ENCODE data around the gene CIAO2A. TPM values are rescaled to one million over a fixed set of nuclear protein-coding genes. Genes with fewer than 3 reads are reported as not detected.
"Not testable (repeated sequence)": the region's sequence is repeated elsewhere in the genome, so short reads cannot be mapped to it uniquely, and the experiment has no call there.

Gene CIAO2A
- total RNA-seq, 4 donors from 2014 or later, result 26.6 to 65.2 (median 55.1) TPM

- H3K4me3 ChIP-seq, result no peak overlapping the region
- peaks cover 5 to 10% of the 10 kb centered on the region in 2 donors for H3K4me1 ChIP-seq
- H3K27me3 ChIP-seq, result no peaks in the 10 kb centered on the region
- no peak overlapping the region for H3K27ac ChIP-seq
- TF ChIP-seq CTCF (IDR thresholded peaks at IDR 0.05 in 4 of 5, conservative IDR thresholded peaks at IDR 0.05 in 1 of 5) (no peak), POLR2A (IDR thresholded peaks at IDR 0.05) (no peak)
- H3K36me3 ChIP-seq, result peaks cover 8 to 92% of the 10 kb centered on the region in 2 donors
- in situ Hi-C loops (cut with MboI; ENCODE audit: low sequenced_read_pairs in 4 of 4), result no loop called here
- ATAC-seq, result no peak
- intact Hi-C loops (cut with DNase I; ENCODE audit: low total_unique reads), result loop anchor here (5.0 kb wide), 1 partner anchor 1026 kb away; no protein-coding TSS in a partner anchor
- no peak for DNase-seq
- no peaks in the 10 kb centered on the region for H3K9me3 ChIP-seq
These were observed 32.3 kb upstream of the CIAO2A start for GRCh38 chr15:64125978-64126377.

- H3K4me3 ChIP-seq, result no peak overlapping the region
- peaks cover 5 to 7% of the 10 kb centered on the region in 2 donors for H3K4me1 ChIP-seq
- no peaks in the 10 kb centered on the region for H3K9me3 ChIP-seq
- TF ChIP-seq CTCF (IDR thresholded peaks at IDR 0.05 in 4 of 5, conservative IDR thresholded peaks at IDR 0.05 in 1 of 5), result no peak
- no peak for TF ChIP-seq POLR2A (IDR thresholded peaks at IDR 0.05)
- intact Hi-C loops (cut with DNase I; ENCODE audit: low total_unique reads) (no loop called here), in situ Hi-C loops (cut with MboI; ENCODE audit: low sequenced_read_pairs in 4 of 4) (no loop called here)
- peaks cover 0 to 94% of the 10 kb centered on the region in 2 donors for H3K36me3 ChIP-seq
- no peak overlapping the region for H3K27ac ChIP-seq
- no peak for DNase-seq
- ATAC-seq, result no peak
- H3K27me3 ChIP-seq, result no peaks in the 10 kb centered on the region
These were observed 29.3 kb upstream of the CIAO2A start for GRCh38 chr15:64122936-64123351.

- no peaks in the 10 kb centered on the region for H3K27me3 ChIP-seq
- in situ Hi-C loops (cut with MboI; ENCODE audit: low sequenced_read_pairs in 4 of 4) (no loop called here), intact Hi-C loops (cut with DNase I; ENCODE audit: low total_unique reads) (no loop called here)
- H3K9me3 ChIP-seq, result no peaks in the 10 kb centered on the region
- TF ChIP-seq CTCF (IDR thresholded peaks at IDR 0.05 in 4 of 5, conservative IDR thresholded peaks at IDR 0.05 in 1 of 5) (no peak), POLR2A (IDR thresholded peaks at IDR 0.05) (no peak)
- DNase-seq (no peak), ATAC-seq (no peak)
- peaks cover under 1 to 2% of the 10 kb centered on the region in 2 donors for H3K4me1 ChIP-seq
- H3K4me3 ChIP-seq, result no peak overlapping the region
- H3K36me3 ChIP-seq, result peaks cover 0 to 94% of the 10 kb centered on the region in 2 donors
- H3K27ac ChIP-seq, result no peak overlapping the region
These were observed 28.8 kb upstream of the CIAO2A start for GRCh38 chr15:64122444-64122843.

DNA sequence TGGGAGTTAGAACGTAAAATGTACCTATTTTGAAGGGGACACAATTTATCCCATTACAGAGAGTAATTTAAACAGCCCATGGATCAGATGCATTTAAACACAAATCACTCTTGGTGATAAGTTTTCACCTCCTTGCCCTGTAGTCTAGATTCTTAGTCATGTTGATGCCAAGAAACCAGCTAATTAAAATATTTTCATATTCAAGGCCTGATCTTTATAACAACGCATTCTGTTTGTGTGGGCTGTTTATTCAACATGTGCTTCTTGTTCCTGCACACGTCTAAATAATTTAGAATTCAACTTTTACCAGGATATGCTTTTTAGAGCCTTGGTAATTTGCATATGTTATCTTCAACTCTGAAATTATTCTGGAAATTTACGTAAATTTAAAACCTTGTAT, 28.0 kb upstream of the CIAO2A start:
- no peak overlapping the region for H3K27ac ChIP-seq
- H3K27me3 ChIP-seq, result no peaks in the 10 kb centered on the region
- ATAC-seq, result no peak
- peaks cover 0 to 93% of the 10 kb centered on the region in 2 donors for H3K36me3 ChIP-seq
- intact Hi-C loops (cut with DNase I; ENCODE audit: low total_unique reads), result no loop called here
- TF ChIP-seq POLR2A (IDR thresholded peaks at IDR 0.05), result no peak
- TF ChIP-seq CTCF (IDR thresholded peaks at IDR 0.05 in 4 of 5, conservative IDR thresholded peaks at IDR 0.05 in 1 of 5), result no peak
- H3K4me3 ChIP-seq, result no peak overlapping the region
- in situ Hi-C loops (cut with MboI; ENCODE audit: low sequenced_read_pairs in 4 of 4), result no loop called here
- H3K9me3 ChIP-seq, result no peaks in the 10 kb centered on the region
- DNase-seq, result no peak
- no peaks in the 10 kb centered on the region for H3K4me1 ChIP-seq

DNA sequence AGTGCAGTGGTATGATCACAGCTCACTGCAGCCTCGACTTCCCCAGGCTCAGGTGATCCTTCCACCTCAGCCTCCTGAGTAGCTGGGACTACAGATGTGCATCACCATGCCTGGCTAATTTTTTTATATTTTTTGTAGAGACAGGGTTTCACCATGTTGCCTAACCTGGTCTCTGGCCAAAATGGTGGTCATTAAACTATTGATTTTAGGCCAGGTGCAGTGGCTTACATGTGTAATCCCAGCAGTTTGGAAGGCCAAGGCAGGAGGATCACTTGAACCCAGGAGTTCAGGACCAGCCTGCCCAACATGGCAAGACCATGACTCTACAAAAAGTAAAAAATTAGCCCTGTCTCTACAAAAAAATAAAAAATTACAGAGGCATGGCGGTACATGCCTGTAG, 26.7 kb upstream of the CIAO2A start:
- DNase-seq; H3K27me3 ChIP-seq; ATAC-seq; H3K9me3 ChIP-seq; H3K27ac ChIP-seq; H3K4me3 ChIP-seq; in situ Hi-C loops (cut with MboI; ENCODE audit: low sequenced_read_pairs in 4 of 4); H3K4me1 ChIP-seq; intact Hi-C loops (cut with DNase I; ENCODE audit: low total_unique reads): not testable (repeated sequence)
- peaks cover 0 to 94% of the 10 kb centered on the region in 2 donors for H3K36me3 ChIP-seq
